ENCODE measurements around the gene TCP11L2. TPM values are rescaled to one million over a fixed set of nuclear protein-coding genes. Genes with fewer than 3 reads are reported as not detected.

Gene TCP11L2
- polyA plus RNA-seq, 1 donor from 2014 or later, result 16.6 TPM

DNA sequence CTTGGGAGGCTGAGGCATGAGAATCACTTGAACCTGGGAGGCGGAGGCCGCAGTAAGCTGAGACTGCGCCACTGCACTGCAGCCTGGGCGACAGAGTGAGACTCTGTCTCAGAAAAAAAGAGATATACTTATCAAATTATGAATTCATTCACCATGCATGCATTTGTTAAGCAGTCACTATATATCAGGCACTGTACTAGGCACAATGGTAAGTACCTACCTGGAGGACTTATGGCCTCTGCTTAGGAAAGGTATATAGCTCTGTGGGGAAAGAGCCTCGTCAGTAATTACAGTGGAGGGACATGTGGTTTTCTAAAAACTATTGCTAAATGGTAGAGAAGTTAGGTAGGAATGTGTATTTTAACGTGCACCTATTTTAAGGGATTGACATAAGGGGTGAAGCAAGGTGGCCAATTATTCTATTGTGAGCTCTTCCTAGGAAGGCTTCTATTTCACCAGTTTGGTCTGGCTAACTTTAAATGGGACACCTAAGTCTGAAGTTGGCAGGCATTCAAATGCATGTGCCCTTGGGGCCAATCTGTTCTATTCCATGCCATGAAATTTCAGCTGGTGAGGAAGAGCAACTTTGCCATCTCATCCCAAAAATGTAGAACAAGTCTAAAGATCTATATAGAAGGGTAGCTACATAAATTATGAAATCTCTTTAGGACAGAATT is 15.0 kb downstream of the TCP11L2 start:
- Histone ChIP-seq H3K27ac (ENCODE audit: low read length) (no peak overlapping the region), H3K4me3 (ENCODE audit: low read length) (no peak overlapping the region), H3K4me2 (ENCODE audit: low read length) (no peak overlapping the region), H3K9me2 (ENCODE audit: insufficient read depth, low read length) (no peaks in the 10 kb centered on the region), H3F3A (ENCODE audit: insufficient read depth, low read length, poor library complexity, severe bottlenecking) (no peaks in the 10 kb centered on the region), H3K79me2 (replicated peaks; ENCODE audit: insufficient read depth, low read length) (no peaks in the 10 kb centered on the region), H2AFZ (ENCODE audit: low read depth, low read length) (no peak overlapping the region), H3K9ac (ENCODE audit: low read length) (no peak overlapping the region), H3K27me3 (ENCODE audit: insufficient read depth, low read depth, low read length) (no peaks in the 10 kb centered on the region), H3K9me3 (ENCODE audit: low read length) (no peaks in the 10 kb centered on the region), H3K36me3 (ENCODE audit: insufficient read depth, low read length) (no peaks in the 10 kb centered on the region), H4K20me1 (ENCODE audit: insufficient read depth) (no peaks in the 10 kb centered on the region)
- TF ChIP-seq SMC3 (conservative IDR thresholded peaks at IDR 0.05; ENCODE audit: poor library complexity) (no peak), EP300 (conservative IDR thresholded peaks at IDR 0.05; ENCODE audit: poor library complexity, severe bottlenecking) (no peak), RAD21 (conservative IDR thresholded peaks at IDR 0.05) (no peak), EZH2 (IDR thresholded peaks at IDR 0.05; ENCODE audit: borderline replicate concordance, insufficient read depth, low read length, poor library complexity, severe bottlenecking) (no peak), MXI1 (conservative IDR thresholded peaks at IDR 0.05; ENCODE audit: poor library complexity, severe bottlenecking) (no peak), POLR2AphosphoS5 (IDR thresholded peaks at IDR 0.05) (no peak), TAF1 (IDR thresholded peaks at IDR 0.05; ENCODE audit: low read depth) (no peak)
- TF ChIP-seq, protein P1, sequence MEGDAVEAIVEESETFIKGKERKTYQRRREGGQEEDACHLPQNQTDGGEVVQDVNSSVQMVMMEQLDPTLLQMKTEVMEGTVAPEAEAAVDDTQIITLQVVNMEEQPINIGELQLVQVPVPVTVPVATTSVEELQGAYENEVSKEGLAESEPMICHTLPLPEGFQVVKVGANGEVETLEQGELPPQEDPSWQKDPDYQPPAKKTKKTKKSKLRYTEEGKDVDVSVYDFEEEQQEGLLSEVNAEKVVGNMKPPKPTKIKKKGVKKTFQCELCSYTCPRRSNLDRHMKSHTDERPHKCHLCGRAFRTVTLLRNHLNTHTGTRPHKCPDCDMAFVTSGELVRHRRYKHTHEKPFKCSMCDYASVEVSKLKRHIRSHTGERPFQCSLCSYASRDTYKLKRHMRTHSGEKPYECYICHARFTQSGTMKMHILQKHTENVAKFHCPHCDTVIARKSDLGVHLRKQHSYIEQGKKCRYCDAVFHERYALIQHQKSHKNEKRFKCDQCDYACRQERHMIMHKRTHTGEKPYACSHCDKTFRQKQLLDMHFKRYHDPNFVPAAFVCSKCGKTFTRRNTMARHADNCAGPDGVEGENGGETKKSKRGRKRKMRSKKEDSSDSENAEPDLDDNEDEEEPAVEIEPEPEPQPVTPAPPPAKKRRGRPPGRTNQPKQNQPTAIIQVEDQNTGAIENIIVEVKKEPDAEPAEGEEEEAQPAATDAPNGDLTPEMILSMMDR (IDR thresholded peaks at IDR 0.05; ENCODE audit: poor library complexity, severe bottlenecking), result no peak
- TF ChIP-seq, protein P2, sequence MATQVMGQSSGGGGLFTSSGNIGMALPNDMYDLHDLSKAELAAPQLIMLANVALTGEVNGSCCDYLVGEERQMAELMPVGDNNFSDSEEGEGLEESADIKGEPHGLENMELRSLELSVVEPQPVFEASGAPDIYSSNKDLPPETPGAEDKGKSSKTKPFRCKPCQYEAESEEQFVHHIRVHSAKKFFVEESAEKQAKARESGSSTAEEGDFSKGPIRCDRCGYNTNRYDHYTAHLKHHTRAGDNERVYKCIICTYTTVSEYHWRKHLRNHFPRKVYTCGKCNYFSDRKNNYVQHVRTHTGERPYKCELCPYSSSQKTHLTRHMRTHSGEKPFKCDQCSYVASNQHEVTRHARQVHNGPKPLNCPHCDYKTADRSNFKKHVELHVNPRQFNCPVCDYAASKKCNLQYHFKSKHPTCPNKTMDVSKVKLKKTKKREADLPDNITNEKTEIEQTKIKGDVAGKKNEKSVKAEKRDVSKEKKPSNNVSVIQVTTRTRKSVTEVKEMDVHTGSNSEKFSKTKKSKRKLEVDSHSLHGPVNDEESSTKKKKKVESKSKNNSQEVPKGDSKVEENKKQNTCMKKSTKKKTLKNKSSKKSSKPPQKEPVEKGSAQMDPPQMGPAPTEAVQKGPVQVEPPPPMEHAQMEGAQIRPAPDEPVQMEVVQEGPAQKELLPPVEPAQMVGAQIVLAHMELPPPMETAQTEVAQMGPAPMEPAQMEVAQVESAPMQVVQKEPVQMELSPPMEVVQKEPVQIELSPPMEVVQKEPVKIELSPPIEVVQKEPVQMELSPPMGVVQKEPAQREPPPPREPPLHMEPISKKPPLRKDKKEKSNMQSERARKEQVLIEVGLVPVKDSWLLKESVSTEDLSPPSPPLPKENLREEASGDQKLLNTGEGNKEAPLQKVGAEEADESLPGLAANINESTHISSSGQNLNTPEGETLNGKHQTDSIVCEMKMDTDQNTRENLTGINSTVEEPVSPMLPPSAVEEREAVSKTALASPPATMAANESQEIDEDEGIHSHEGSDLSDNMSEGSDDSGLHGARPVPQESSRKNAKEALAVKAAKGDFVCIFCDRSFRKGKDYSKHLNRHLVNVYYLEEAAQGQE (IDR thresholded peaks at IDR 0.05; ENCODE audit: borderline replicate concordance), result no peak

DNA sequence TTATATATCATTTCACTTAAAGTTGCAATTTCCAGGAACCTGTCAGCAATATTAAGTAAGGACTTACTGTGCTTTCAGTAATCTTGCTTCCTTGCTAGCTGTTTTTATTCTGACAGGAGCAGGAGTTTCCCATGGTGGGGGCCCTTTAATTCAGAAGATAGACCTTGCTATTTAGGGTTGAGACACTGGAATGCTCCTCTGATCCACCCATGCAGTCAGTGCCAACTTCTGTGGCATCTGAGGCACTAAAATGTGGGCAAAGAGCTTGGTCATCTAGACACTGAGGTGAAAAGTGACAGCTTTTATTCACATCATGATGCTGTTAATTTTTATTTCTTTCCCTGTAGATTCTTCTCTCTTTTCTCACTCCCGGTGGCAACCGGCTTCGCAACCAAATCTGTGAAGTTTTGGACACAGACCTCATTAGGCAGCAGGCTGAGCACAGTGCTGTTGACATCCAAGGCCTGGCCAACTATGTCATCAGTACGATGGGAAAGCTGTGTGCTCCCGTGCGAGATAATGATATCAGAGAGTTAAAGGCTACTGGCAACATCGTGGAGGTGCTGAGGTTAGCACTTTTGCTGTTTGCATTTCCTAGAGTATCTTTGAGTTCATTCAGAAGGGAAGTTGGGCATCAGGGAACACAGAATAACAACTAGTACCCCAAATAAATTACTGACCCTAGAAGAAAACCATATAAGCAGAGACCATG is 18.8 kb downstream of the TCP11L2 start:
- H3K9me2 ChIP-seq (ENCODE audit: insufficient read depth, low read length), result no peaks in the 10 kb centered on the region
- H3K27ac ChIP-seq (ENCODE audit: low read length), result no peak overlapping the region
- H3K4me2 ChIP-seq (ENCODE audit: low read length), result no peak overlapping the region
- H3K9ac ChIP-seq (ENCODE audit: low read length), result no peak overlapping the region
- H4K20me1 ChIP-seq (ENCODE audit: insufficient read depth), result no peaks in the 10 kb centered on the region
- H3K27me3 ChIP-seq (ENCODE audit: insufficient read depth, low read depth, low read length), result no peaks in the 10 kb centered on the region
- no peaks in the 10 kb centered on the region for H3K9me3 ChIP-seq (ENCODE audit: low read length)
- TF ChIP-seq RAD21 (conservative IDR thresholded peaks at IDR 0.05) (no peak), EZH2 (IDR thresholded peaks at IDR 0.05; ENCODE audit: borderline replicate concordance, insufficient read depth, low read length, poor library complexity, severe bottlenecking) (no peak), SMC3 (conservative IDR thresholded peaks at IDR 0.05; ENCODE audit: poor library complexity) (no peak), EP300 (conservative IDR thresholded peaks at IDR 0.05; ENCODE audit: poor library complexity, severe bottlenecking) (no peak), MXI1 (conservative IDR thresholded peaks at IDR 0.05; ENCODE audit: poor library complexity, severe bottlenecking) (no peak), POLR2AphosphoS5 (IDR thresholded peaks at IDR 0.05) (no peak), TAF1 (IDR thresholded peaks at IDR 0.05; ENCODE audit: low read depth) (no peak)
- TF ChIP-seq, protein P2 (IDR thresholded peaks at IDR 0.05; ENCODE audit: borderline replicate concordance), result no peak
- TF ChIP-seq, protein P1 (IDR thresholded peaks at IDR 0.05; ENCODE audit: poor library complexity, severe bottlenecking), result no peak
- H3F3A ChIP-seq (ENCODE audit: insufficient read depth, low read length, poor library complexity, severe bottlenecking), result no peaks in the 10 kb centered on the region
- H3K36me3 ChIP-seq (ENCODE audit: insufficient read depth, low read length), result no peaks in the 10 kb centered on the region
- no peak overlapping the region for H3K4me3 ChIP-seq (ENCODE audit: low read length)
- H2AFZ ChIP-seq (ENCODE audit: low read depth, low read length), result no peak overlapping the region
- H3K79me2 ChIP-seq (replicated peaks; ENCODE audit: insufficient read depth, low read length), result no peaks in the 10 kb centered on the region

Measured in neural cell (in vitro differentiated cells).